ENCODE results near the gene HSD17B14. TPM values are rescaled to one million over a fixed set of nuclear protein-coding genes. Genes with fewer than 3 reads are reported as not detected.

The HSD17B14 gene
- total and polyA plus RNA-seq, 9 of the 15 experiments (the other 6 are each of a cell fraction or from before 2014, with no cell fraction given) = 0.16 TPM; not detected in 8

DNA sequence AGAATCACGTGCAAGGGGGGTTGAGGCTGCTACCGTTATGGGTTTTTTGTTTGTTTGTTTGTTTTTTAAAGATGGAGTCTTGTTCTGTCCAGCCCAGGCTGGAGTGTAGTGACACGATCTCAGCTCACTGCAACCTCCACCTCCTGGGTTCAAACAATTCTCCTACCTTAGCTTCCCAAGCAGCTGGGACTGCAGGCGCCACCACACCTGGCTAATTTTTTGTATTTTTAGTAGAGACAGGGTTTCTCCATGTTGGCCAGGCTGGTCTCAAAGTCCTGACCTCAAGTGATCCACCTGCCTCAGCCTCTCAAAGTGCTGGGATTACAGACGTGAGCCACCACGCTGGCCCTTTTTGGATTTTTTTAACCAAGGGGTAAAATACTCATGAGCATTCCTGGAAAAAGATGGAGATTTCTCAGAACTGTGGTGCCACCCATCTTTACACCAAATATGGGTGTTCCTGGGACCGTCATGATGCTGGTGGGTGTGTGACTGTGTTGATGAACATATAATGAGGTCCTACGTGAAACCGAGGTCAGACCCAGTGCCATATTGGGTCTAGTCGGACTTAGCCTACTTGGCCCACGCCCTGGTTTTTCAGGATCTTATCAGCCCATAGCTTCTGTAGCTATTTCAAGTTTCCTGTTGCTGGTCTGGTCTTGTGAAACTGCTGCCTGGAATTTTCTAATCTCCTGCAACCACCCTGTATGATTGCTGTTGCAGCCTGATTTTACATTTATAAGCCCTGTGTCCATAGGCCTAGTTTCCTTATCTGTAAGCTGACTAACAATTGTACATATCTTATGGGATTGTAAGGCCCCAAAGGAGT, 42.1 kb upstream of the HSD17B14 start (continued):
- TF ChIP-seq, protein P1, sequence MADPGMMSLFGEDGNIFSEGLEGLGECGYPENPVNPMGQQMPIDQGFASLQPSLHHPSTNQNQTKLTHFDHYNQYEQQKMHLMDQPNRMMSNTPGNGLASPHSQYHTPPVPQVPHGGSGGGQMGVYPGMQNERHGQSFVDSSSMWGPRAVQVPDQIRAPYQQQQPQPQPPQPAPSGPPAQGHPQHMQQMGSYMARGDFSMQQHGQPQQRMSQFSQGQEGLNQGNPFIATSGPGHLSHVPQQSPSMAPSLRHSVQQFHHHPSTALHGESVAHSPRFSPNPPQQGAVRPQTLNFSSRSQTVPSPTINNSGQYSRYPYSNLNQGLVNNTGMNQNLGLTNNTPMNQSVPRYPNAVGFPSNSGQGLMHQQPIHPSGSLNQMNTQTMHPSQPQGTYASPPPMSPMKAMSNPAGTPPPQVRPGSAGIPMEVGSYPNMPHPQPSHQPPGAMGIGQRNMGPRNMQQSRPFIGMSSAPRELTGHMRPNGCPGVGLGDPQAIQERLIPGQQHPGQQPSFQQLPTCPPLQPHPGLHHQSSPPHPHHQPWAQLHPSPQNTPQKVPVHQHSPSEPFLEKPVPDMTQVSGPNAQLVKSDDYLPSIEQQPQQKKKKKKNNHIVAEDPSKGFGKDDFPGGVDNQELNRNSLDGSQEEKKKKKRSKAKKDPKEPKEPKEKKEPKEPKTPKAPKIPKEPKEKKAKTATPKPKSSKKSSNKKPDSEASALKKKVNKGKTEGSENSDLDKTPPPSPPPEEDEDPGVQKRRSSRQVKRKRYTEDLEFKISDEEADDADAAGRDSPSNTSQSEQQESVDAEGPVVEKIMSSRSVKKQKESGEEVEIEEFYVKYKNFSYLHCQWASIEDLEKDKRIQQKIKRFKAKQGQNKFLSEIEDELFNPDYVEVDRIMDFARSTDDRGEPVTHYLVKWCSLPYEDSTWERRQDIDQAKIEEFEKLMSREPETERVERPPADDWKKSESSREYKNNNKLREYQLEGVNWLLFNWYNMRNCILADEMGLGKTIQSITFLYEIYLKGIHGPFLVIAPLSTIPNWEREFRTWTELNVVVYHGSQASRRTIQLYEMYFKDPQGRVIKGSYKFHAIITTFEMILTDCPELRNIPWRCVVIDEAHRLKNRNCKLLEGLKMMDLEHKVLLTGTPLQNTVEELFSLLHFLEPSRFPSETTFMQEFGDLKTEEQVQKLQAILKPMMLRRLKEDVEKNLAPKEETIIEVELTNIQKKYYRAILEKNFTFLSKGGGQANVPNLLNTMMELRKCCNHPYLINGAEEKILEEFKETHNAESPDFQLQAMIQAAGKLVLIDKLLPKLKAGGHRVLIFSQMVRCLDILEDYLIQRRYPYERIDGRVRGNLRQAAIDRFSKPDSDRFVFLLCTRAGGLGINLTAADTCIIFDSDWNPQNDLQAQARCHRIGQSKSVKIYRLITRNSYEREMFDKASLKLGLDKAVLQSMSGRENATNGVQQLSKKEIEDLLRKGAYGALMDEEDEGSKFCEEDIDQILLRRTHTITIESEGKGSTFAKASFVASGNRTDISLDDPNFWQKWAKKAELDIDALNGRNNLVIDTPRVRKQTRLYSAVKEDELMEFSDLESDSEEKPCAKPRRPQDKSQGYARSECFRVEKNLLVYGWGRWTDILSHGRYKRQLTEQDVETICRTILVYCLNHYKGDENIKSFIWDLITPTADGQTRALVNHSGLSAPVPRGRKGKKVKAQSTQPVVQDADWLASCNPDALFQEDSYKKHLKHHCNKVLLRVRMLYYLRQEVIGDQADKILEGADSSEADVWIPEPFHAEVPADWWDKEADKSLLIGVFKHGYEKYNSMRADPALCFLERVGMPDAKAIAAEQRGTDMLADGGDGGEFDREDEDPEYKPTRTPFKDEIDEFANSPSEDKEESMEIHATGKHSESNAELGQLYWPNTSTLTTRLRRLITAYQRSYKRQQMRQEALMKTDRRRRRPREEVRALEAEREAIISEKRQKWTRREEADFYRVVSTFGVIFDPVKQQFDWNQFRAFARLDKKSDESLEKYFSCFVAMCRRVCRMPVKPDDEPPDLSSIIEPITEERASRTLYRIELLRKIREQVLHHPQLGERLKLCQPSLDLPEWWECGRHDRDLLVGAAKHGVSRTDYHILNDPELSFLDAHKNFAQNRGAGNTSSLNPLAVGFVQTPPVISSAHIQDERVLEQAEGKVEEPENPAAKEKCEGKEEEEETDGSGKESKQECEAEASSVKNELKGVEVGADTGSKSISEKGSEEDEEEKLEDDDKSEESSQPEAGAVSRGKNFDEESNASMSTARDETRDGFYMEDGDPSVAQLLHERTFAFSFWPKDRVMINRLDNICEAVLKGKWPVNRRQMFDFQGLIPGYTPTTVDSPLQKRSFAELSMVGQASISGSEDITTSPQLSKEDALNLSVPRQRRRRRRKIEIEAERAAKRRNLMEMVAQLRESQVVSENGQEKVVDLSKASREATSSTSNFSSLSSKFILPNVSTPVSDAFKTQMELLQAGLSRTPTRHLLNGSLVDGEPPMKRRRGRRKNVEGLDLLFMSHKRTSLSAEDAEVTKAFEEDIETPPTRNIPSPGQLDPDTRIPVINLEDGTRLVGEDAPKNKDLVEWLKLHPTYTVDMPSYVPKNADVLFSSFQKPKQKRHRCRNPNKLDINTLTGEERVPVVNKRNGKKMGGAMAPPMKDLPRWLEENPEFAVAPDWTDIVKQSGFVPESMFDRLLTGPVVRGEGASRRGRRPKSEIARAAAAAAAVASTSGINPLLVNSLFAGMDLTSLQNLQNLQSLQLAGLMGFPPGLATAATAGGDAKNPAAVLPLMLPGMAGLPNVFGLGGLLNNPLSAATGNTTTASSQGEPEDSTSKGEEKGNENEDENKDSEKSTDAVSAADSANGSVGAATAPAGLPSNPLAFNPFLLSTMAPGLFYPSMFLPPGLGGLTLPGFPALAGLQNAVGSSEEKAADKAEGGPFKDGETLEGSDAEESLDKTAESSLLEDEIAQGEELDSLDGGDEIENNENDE (IDR thresholded peaks at IDR 0.05; ENCODE audit: low read depth, low read length) = no peak
- TF ChIP-seq SUPT5H (IDR thresholded peaks at IDR 0.05) = peak; percentile 60
- TF ChIP-seq, protein P2, sequence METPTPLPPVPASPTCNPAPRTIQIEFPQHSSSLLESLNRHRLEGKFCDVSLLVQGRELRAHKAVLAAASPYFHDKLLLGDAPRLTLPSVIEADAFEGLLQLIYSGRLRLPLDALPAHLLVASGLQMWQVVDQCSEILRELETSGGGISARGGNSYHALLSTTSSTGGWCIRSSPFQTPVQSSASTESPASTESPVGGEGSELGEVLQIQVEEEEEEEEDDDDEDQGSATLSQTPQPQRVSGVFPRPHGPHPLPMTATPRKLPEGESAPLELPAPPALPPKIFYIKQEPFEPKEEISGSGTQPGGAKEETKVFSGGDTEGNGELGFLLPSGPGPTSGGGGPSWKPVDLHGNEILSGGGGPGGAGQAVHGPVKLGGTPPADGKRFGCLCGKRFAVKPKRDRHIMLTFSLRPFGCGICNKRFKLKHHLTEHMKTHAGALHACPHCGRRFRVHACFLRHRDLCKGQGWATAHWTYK (CRISPR knock-in tag; IDR thresholded peaks at IDR 0.05) = peak; percentile 34; the same call in 1 of the 2 replicates
- peak; percentile 100 for TF ChIP-seq TEAD4 (IDR thresholded peaks at IDR 0.05; ENCODE audit: low read length)
- peak; percentile 87; the same call in 1 of the 2 replicates for TF ChIP-seq TEAD4 (CRISPR knock-in tag; IDR thresholded peaks at IDR 0.05; ENCODE audit: borderline replicate concordance)
- 0 out of 2 replicates have a peak, but pooled peaks have one; percentile 55 for TF ChIP-seq E2F1 (CRISPR knock-in tag; IDR thresholded peaks at IDR 0.05)
- peak; percentile 99 for TF ChIP-seq HDAC3 (IDR thresholded peaks at IDR 0.05; ENCODE audit: borderline replicate concordance, partially characterized antibody)
- peak; percentile 40; the same call in 1 of the 2 replicates for TF ChIP-seq HEY1 (CRISPR knock-in tag; IDR thresholded peaks at IDR 0.05; ENCODE audit: borderline replicate concordance)
- TF ChIP-seq SAFB2 (IDR thresholded peaks at IDR 0.05; ENCODE audit: borderline replicate concordance, low read depth, low read length, severe bottlenecking) = no peak
- TF ChIP-seq FOSL1 (tag; conservative IDR thresholded peaks at IDR 0.05) = peak; percentile 94
- no peak for TF ChIP-seq NR2F6 (CRISPR knock-in tag; IDR thresholded peaks at IDR 0.05)
- TF ChIP-seq TRIM28 (IDR thresholded peaks at IDR 0.05) = no peak
- TF ChIP-seq ZBTB8A (IDR thresholded peaks at IDR 0.05; ENCODE audit: partially characterized antibody) = no peak

All from K562 (cell line).